A549 (cell line): ENCODE data around the gene TMEM132D. TPM values are rescaled to one million over a fixed set of nuclear protein-coding genes. Genes with fewer than 3 reads are reported as not detected.

Experiments used
- ATAC-seq, 2 experiments: fragments of 200-7000 bp in 1 of 2; fragments of >200 bp in 1 of 2; cut with Nextera tagmentation in 1 of 2; cut with Tn5 transposase in 1 of 2; 3 replicates each; pipeline versions ENCODE4 v1.8.0 to v1.9.1; 2018 to 2020; ENCODE audit warnings: mild to moderate bottlenecking in 1 of 2, moderate library complexity in 1 of 2
- CTCF ChIA-PET: fragments of 300-600 bp; sonication (Branson Sonifier 250); formaldehyde crosslinking; extraction: SDS; loops from one replicate; lab custom pipeline; 2021; ENCODE audit warnings: antibody characterized with exemption, inconsistent platforms; lab: Yijun Ruan, JAX
- POLR2A ChIA-PET: fragments of 350-600 bp; formaldehyde crosslinking; extraction: SDS; loops from one replicate; lab custom pipeline; 2021; ENCODE audit warnings: antibody characterized with exemption, inconsistent platforms; lab: Yijun Ruan, JAX
- DNase-seq, 2 experiments: peaks; one replicate each; pipeline versions ENCODE4 v3.0.0 to v3.0.0-alpha.2; 2011 to 2016; ENCODE audit warnings: low read depth in 1 of 2, low spot score in 1 of 2
- FAIRE-seq: peaks from 2 replicates; lab custom pipeline; 2011; peaks lifted over from hg19 to GRCh38; lab: Jason Lieb, UNC
- H3K27ac ChIP-seq, 2 experiments: fragments of >200 bp; sonication (Bioruptor Twin); formaldehyde crosslinking; 3 replicates each; pipeline ENCODE4 v1.5.1; 2016 to 2017
- H3K4me1 ChIP-seq: fragments of >200 bp; sonication (Bioruptor Twin); formaldehyde crosslinking; 3 replicates; pipeline ENCODE4 v1.6.1; 2016
- H3K4me2 ChIP-seq: fragments of >200 bp; sonication (Bioruptor Twin); formaldehyde crosslinking; 3 replicates; pipeline ENCODE4 v1.6.1; 2016
- H3K4me3 ChIP-seq: fragments of >200 bp; sonication (Bioruptor Twin); formaldehyde crosslinking; 3 replicates; pipeline ENCODE4 v1.5.1; 2016
- H3K9me3 ChIP-seq: fragments of >200 bp; sonication (Bioruptor Twin); formaldehyde crosslinking; 3 replicates; pipeline ENCODE4 v1.6.1; 2016
- BHLHE40 ChIP-seq: IDR thresholded peaks from 2 replicates; pipeline ENCODE4 v1.6.1; 2012; ENCODE audit warnings: low read depth, low read length, inconsistent platforms
- CBX2 ChIP-seq: fragments of 200-600 bp; sonication (generic); IDR thresholded peaks from 2 replicates; pipeline ENCODE4 v1.6.1; 2016; ENCODE audit warnings: low read depth, mild to moderate bottlenecking, borderline replicate concordance
- CBX8 ChIP-seq: fragments of 200-600 bp; sonication (generic); IDR thresholded peaks from 2 replicates; pipeline ENCODE4 v1.6.1; 2016
- CHD2 ChIP-seq: fragments of 150-350 bp; IDR thresholded peaks from 2 replicates; pipeline ENCODE4 v1.6.1; 2014; ENCODE audit warnings: low read length; ENCODE audit not compliant: partially characterized antibody
- CTCF ChIP-seq: fragments of >200 bp; sonication (Bioruptor Twin); formaldehyde crosslinking; IDR thresholded peaks from 3 replicates; pipeline ENCODE4 v1.5.1; 2016
- E2F6 ChIP-seq: IDR thresholded peaks from 2 replicates; pipeline ENCODE4 v1.6.1; 2012; ENCODE audit warnings: low read depth, borderline replicate concordance
- EHF ChIP-seq: fragments of 250-450 bp; sonication (Bioruptor Pico); IDR thresholded peaks from 2 replicates; pipeline ENCODE4 v1.5.0; 2020; ENCODE audit warnings: mild to moderate bottlenecking
- HEYL ChIP-seq: fragments of 250-450 bp; sonication (Bioruptor Pico); IDR thresholded peaks from 2 replicates; pipeline ENCODE4 v1.8.0; 2021; ENCODE audit warnings: mild to moderate bottlenecking, moderate library complexity
- HOXB13 ChIP-seq: fragments of 250-450 bp; sonication (Bioruptor Pico); IDR thresholded peaks from 2 replicates; pipeline ENCODE4 v1.5.0; 2020; ENCODE audit warnings: low read depth, mild to moderate bottlenecking, moderate library complexity
- HOXB5 ChIP-seq: fragments of 250-450 bp; sonication (Bioruptor Pico); IDR thresholded peaks from 2 replicates; pipeline ENCODE4 v1.5.0; 2020; ENCODE audit warnings: mild to moderate bottlenecking, moderate library complexity
- JUN ChIP-seq, 2 experiments: fragments of >200 bp; sonication (Bioruptor Twin); formaldehyde crosslinking; IDR thresholded peaks; 2 replicates in 1 of 2; 3 replicates in 1 of 2; pipeline ENCODE4 v1.6.1; 2016 to 2017
- MAFK ChIP-seq: fragments of 450-650 bp; IDR thresholded peaks from 2 replicates; pipeline ENCODE4 v1.6.1; 2014; ENCODE audit not compliant: partially characterized antibody
- NFE2L2 ChIP-seq: fragments of 150-350 bp; conservative IDR thresholded peaks from 2 replicates; pipeline ENCODE4 v1.6.1; 2014; ENCODE audit warnings: low read length
- POLR2A ChIP-seq: IDR thresholded peaks from 2 replicates; pipeline ENCODE4 v1.6.1; 2012; ENCODE audit warnings: mild to moderate bottlenecking, low read length
- POLR2AphosphoS2 ChIP-seq: conservative IDR thresholded peaks from 2 replicates; pipeline ENCODE4 v1.6.1; 2012; ENCODE audit warnings: low read length, improper control_type of control experiment, inconsistent platforms
- RAD21 ChIP-seq, 2 experiments: fragments of >200 bp in 1 of 2; sonication (Bioruptor Twin) in 1 of 2; formaldehyde crosslinking in 1 of 2; IDR thresholded peaks in 1 of 2; conservative IDR thresholded peaks in 1 of 2; 2 replicates in 1 of 2; 3 replicates in 1 of 2; pipeline ENCODE4 v1.6.1; 2012 to 2018; ENCODE audit warnings: inconsistent platforms in 1 of 2
- RNF2 ChIP-seq: fragments of 200-600 bp; sonication (generic); IDR thresholded peaks from 2 replicates; pipeline ENCODE4 v1.6.1; 2016; ENCODE audit warnings: low read depth, mild to moderate bottlenecking, antibody characterized with exemption, moderate library complexity, borderline replicate concordance
- SREBF2 ChIP-seq: fragments of 450-650 bp; IDR thresholded peaks from 2 replicates; pipeline ENCODE4 v1.6.1; 2014; ENCODE audit warnings: mild to moderate bottlenecking, moderate library complexity
- TP53 ChIP-seq: fragments of 250-450 bp; sonication (Bioruptor Pico); IDR thresholded peaks from 2 replicates; pipeline ENCODE4 v1.5.0; 2021; ENCODE audit warnings: mild to moderate bottlenecking, moderate library complexity
- ZSCAN20 ChIP-seq: fragments of 250-450 bp; sonication (Bioruptor Pico); IDR thresholded peaks from 2 replicates; pipeline ENCODE4 v1.8.0; 2022; ENCODE audit warnings: mild to moderate bottlenecking, moderate library complexity
- WGBS: methylation state at CpG from one replicate; pipeline ENCODE4 v1.1.6; 2017; ENCODE audit errors: missing lambda C conversion rate; 5-methylcytosine and 5-hydroxymethylcytosine counted together
- polyA plus RNA-seq, 4 experiments: library from polyadenylated mRNA; depleted of rRNA in 3 of 4; stranded (reverse); fragments of >200 nt; fragmentation: RNase III in 1 of 4; extraction: RNeasy Plus Mini Kit Qiagen cat#74134 plus additional on column Dnase treatment in 1 of 4; gene quantifications; 2 replicates in 3 of 4; 3 replicates in 1 of 4; pipeline ENCODE4 v1.2.3, GENCODE V29; 2011 to 2017
- TF ChIP-seq, protein P1 (sequence below): fragments of 200-600 bp; sonication (generic); IDR thresholded peaks from 2 replicates; pipeline ENCODE4 v1.6.1; 2016; ENCODE audit warnings: antibody characterized with exemption, mild to moderate bottlenecking, moderate library complexity

Gene TMEM132D
- polyA plus RNA-seq, 2 of the 4 experiments (the other 2 are of a cell fraction): not detected

GRCh38 chr12:129938089-129938488 is 34.3 kb upstream of the TMEM132D start:
- ChIA-PET POLR2A (no interaction called here), CTCF (no interaction called here)
- Histone ChIP-seq H3K27ac (no peak overlapping the region), H3K4me3 (no peak overlapping the region), H3K4me1 (no peaks in the 10 kb centered on the region), H3K4me2 (no peak overlapping the region), H3K9me3 (no peaks in the 10 kb centered on the region; the same call in 2 of the 3 replicates)
- no peak for FAIRE-seq
- ATAC-seq: no peak
- DNase-seq: no peak
- WGBS: 2% methylated on average over 7 of the region's 7 CpGs
- TF ChIP-seq JUN (IDR thresholded peaks at IDR 0.05): no peak
- TF ChIP-seq E2F6: no peak
- no peak for TF ChIP-seq POLR2A
- no peak for TF ChIP-seq RAD21 (conservative IDR thresholded peaks at IDR 0.05 in 1 of 2, IDR thresholded peaks at IDR 0.05 in 1 of 2)
- TF ChIP-seq BHLHE40: no peak
- TF ChIP-seq SREBF2: no peak
- TF ChIP-seq, protein P1, sequence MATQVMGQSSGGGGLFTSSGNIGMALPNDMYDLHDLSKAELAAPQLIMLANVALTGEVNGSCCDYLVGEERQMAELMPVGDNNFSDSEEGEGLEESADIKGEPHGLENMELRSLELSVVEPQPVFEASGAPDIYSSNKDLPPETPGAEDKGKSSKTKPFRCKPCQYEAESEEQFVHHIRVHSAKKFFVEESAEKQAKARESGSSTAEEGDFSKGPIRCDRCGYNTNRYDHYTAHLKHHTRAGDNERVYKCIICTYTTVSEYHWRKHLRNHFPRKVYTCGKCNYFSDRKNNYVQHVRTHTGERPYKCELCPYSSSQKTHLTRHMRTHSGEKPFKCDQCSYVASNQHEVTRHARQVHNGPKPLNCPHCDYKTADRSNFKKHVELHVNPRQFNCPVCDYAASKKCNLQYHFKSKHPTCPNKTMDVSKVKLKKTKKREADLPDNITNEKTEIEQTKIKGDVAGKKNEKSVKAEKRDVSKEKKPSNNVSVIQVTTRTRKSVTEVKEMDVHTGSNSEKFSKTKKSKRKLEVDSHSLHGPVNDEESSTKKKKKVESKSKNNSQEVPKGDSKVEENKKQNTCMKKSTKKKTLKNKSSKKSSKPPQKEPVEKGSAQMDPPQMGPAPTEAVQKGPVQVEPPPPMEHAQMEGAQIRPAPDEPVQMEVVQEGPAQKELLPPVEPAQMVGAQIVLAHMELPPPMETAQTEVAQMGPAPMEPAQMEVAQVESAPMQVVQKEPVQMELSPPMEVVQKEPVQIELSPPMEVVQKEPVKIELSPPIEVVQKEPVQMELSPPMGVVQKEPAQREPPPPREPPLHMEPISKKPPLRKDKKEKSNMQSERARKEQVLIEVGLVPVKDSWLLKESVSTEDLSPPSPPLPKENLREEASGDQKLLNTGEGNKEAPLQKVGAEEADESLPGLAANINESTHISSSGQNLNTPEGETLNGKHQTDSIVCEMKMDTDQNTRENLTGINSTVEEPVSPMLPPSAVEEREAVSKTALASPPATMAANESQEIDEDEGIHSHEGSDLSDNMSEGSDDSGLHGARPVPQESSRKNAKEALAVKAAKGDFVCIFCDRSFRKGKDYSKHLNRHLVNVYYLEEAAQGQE: no peak

DNA sequence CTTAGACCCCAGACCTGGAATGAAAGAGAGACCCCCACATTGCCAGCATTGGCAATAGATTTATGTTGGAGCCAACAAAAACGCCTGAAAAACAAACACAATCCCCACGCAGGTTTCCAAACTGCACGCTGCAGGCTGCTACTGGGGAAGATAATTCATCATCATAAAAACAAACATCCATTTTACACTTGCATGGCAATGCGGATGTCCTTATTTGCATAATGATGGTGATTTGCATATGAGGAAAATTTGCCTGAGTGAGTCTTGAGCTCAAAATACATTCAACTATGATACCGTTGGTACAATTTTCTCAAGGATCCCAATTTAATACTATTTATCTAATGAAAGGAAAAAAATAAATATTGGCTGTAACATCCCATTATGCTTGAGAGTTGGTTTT is 33.6 kb upstream of the TMEM132D start:
- FAIRE-seq: no peak
- Histone ChIP-seq H3K27ac (no peak overlapping the region), H3K4me2 (no peak overlapping the region), H3K9me3 (no peaks in the 10 kb centered on the region), H3K4me3 (no peak overlapping the region), H3K4me1 (no peaks in the 10 kb centered on the region)
- TF ChIP-seq RNF2: no peak
- no peak for TF ChIP-seq CBX8
- no peak for TF ChIP-seq POLR2A
- TF ChIP-seq HOXB5 (CRISPR knock-in tag): no peak
- no peak for TF ChIP-seq CBX2
- no peak for TF ChIP-seq HEYL (CRISPR knock-in tag)
- TF ChIP-seq TP53 (CRISPR knock-in tag): no peak
- TF ChIP-seq POLR2AphosphoS2: no peak
- TF ChIP-seq HOXB13 (CRISPR knock-in tag): no peak
- no peak for TF ChIP-seq CTCF
- TF ChIP-seq EHF: no peak
- TF ChIP-seq NFE2L2: no peak
- no peak for TF ChIP-seq ZSCAN20 (CRISPR knock-in tag)
- TF ChIP-seq CHD2: no peak
- no peak for TF ChIP-seq MAFK
- ATAC-seq: no peak
- CTCF ChIA-PET: no interaction called here
- 22% methylated on average over 5 of the region's 5 CpGs for WGBS
- DNase-seq: no peak
- POLR2A ChIA-PET: no interaction called here
